Esophagus (tissue), 2 donors: ENCODE measurements around the gene AKR1B1. TPM values are rescaled to one million over a fixed set of nuclear protein-coding genes. Genes with fewer than 3 reads are reported as not detected.

Source experiments
- polyA plus RNA-seq, 2 donors: library from polyadenylated mRNA; stranded (reverse); fragments of 200-250 nt; gene quantifications; one replicate each; pipeline ENCODE4 v1.2.3, GENCODE V29; 2013
- donor health status: healthy with polysubstance abuse.
- donor health status: Bipolar disorder and iron deficiency.

AKR1B1 gene
- polyA plus RNA-seq, 2 donors = 10.6 to 20.6 TPM

Other genes starting within 250 kb of the AKR1B1 start
- gene SLC35B4, start 142.2 kb downstream of the AKR1B1 start, polyA plus RNA-seq = 1 to 10 TPM; 2.2 to 2.3 TPM
- 100 to 1,000 TPM; 104 to 183 TPM for gene AKR1B10, start 68.5 kb upstream of the AKR1B1 start, polyA plus RNA-seq
- gene AKR1B15, start 90.0 kb upstream of the AKR1B1 start, polyA plus RNA-seq = under 1 TPM; 0.24 to 0.86 TPM
- 10 to 100 TPM in 1 of 2 donors, 1 to 10 TPM in 1; 9.5 to 27.1 TPM for gene BPGM, start 187.8 kb upstream of the AKR1B1 start, polyA plus RNA-seq